Bone marrow (tissue), 2 donors: Measurements from ENCODE around the gene ATP2C1.

Experiments
- DNase-seq, 2 donors: peaks; one replicate each; lab custom pipeline; 2025; lab: John Stamatoyannopoulos, UW

ATP2C1 gene

GRCh38 chr3:130895690-130896488 lies 2.0 kb downstream of the ATP2C1 start:
- no peak for DNase-seq

GRCh38 chr3:130897316-130897715 lies 3.4 kb downstream of the ATP2C1 start:
- DNase-seq: no peak

GRCh38 chr3:130900959-130901358 lies 7.1 kb downstream of the ATP2C1 start:
- DNase-seq: no peak

GRCh38 chr3:130901463-130902204 lies 7.8 kb downstream of the ATP2C1 start:
- no peak for DNase-seq

GRCh38 chr3:130903412-130903908 lies 9.6 kb downstream of the ATP2C1 start:
- DNase-seq: no peak

- no peak for DNase-seq
Measured at GRCh38 chr3:130904491-130904890, 10.6 kb downstream of the ATP2C1 start.

GRCh38 chr3:130905551-130905950 lies 11.7 kb downstream of the ATP2C1 start:
- no peak for DNase-seq

- DNase-seq: no peak
Measured at GRCh38 chr3:130906374-130906995, 12.6 kb downstream of the ATP2C1 start.

- DNase-seq: no peak
Measured at GRCh38 chr3:130907500-130907899, 13.6 kb downstream of the ATP2C1 start.

- DNase-seq: no peak
Measured at GRCh38 chr3:130907966-130908365, 14.1 kb downstream of the ATP2C1 start.

GRCh38 chr3:130915567-130916292 lies 21.8 kb downstream of the ATP2C1 start:
- DNase-seq: no peak

GRCh38 chr3:130916507-130917167 lies 22.8 kb downstream of the ATP2C1 start:
- DNase-seq: no peak

- no peak for DNase-seq
Measured at GRCh38 chr3:130918328-130918727, 24.4 kb downstream of the ATP2C1 start.

- DNase-seq: no peak
Measured at GRCh38 chr3:130925628-130926027, 31.7 kb downstream of the ATP2C1 start.

- no peak for DNase-seq
Measured at GRCh38 chr3:130926504-130926903, 32.6 kb downstream of the ATP2C1 start.

GRCh38 chr3:130929804-130930203 lies 35.9 kb downstream of the ATP2C1 start:
- DNase-seq: no peak

- DNase-seq: no peak
Measured at GRCh38 chr3:130932979-130933378, 39.1 kb downstream of the ATP2C1 start.

GRCh38 chr3:130933801-130934345 lies 40.0 kb downstream of the ATP2C1 start:
- no peak for DNase-seq

GRCh38 chr3:130934442-130935089 lies 40.7 kb downstream of the ATP2C1 start:
- no peak for DNase-seq

GRCh38 chr3:130935761-130936492 lies 42.0 kb downstream of the ATP2C1 start:
- no peak for DNase-seq
